ENCODE data around the gene DNMT3A. TPM values are rescaled to one million over a fixed set of nuclear protein-coding genes. Genes with fewer than 3 reads are reported as not detected.

DNMT3A gene
- total RNA-seq, 2 experiments from 2014 or later: 87.1 to 87.6 TPM

DNA sequence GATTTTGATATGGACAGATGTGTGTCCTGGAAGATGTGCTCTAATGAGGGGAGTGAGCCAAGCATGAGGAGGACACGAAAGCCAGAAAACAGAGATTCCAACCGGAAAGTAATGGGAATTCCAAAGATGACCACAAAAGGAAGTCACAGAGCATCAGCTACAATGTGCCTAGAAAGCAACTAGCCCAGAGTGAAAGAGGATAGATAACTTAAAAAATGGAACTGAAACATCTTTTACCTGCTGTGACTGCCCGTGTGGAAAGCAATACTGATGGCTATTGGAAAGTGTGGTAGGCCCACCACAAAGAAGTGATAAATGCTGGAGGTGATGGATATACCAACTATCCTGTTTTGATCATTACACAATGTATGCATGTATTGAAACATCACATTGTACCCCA lies 21.6 kb downstream of the DNMT3A start:
- ChIA-PET CTCF (no interaction called here), POLR2A (no interaction called here)

GRCh38 chr2:25316101-25316500 lies 25.6 kb downstream of the DNMT3A start:
- POLR2A ChIA-PET: no interaction called here

GRCh38 chr2:25315316-25315680 lies 26.4 kb downstream of the DNMT3A start:
- POLR2A ChIA-PET: interaction anchor here (0.9 to 2.8 kb wide), 2 partner anchors 9 to 62 kb away, joined by 3 to 21 read pairs; no protein-coding TSS in a partner anchor

More at GRCh38 chr2:25316101-25316500, 25.6 kb downstream of the DNMT3A start:
- CTCF ChIA-PET: interaction anchor here (0.6 kb wide), 1 partner anchor 128 kb away, joined by 3 read pairs; no protein-coding TSS in a partner anchor

GRCh38 chr2:25314514-25315315 lies 27.0 kb downstream of the DNMT3A start:
- ChIA-PET POLR2A (interaction anchor here (0.6 to 2.8 kb wide), 10 partner anchors 9 to 209 kb away, joined by 3 to 21 read pairs (median 4); no protein-coding TSS in a partner anchor), CTCF (interaction anchor here (0.7 to 2.1 kb wide), 11 partner anchors 9 to 62 kb away, joined by 3 to 14 read pairs (median 6); no protein-coding TSS in a partner anchor)

More at GRCh38 chr2:25315316-25315680, 26.4 kb downstream of the DNMT3A start:
- CTCF ChIA-PET: interaction anchor here (1.1 to 2.1 kb wide), 7 partner anchors 8 to 61 kb away, joined by 3 to 14 read pairs (median 7); no protein-coding TSS in a partner anchor

- CTCF ChIA-PET: interaction anchor here (0.7 to 2.6 kb wide), 12 partner anchors 9 to 63 kb away, joined by 3 to 14 read pairs (median 6); no protein-coding TSS in a partner anchor
- POLR2A ChIA-PET: interaction anchor here (0.6 to 2.8 kb wide), 9 partner anchors 10 to 210 kb away, joined by 3 to 21 read pairs (median 4); no protein-coding TSS in a partner anchor
Measured at GRCh38 chr2:25313711-25314513, 27.8 kb downstream of the DNMT3A start.

- ChIA-PET CTCF (interaction anchor here (0.6 to 2.6 kb wide), 7 partner anchors 10 to 211 kb away, joined by 3 to 13 read pairs (median 4); no protein-coding TSS in a partner anchor), POLR2A (interaction anchor here (0.6 to 2.8 kb wide), 4 partner anchors 11 to 208 kb away, joined by 3 to 21 read pairs (median 6); no protein-coding TSS in a partner anchor)
Measured at GRCh38 chr2:25312958-25313710, 28.6 kb downstream of the DNMT3A start.

DNA sequence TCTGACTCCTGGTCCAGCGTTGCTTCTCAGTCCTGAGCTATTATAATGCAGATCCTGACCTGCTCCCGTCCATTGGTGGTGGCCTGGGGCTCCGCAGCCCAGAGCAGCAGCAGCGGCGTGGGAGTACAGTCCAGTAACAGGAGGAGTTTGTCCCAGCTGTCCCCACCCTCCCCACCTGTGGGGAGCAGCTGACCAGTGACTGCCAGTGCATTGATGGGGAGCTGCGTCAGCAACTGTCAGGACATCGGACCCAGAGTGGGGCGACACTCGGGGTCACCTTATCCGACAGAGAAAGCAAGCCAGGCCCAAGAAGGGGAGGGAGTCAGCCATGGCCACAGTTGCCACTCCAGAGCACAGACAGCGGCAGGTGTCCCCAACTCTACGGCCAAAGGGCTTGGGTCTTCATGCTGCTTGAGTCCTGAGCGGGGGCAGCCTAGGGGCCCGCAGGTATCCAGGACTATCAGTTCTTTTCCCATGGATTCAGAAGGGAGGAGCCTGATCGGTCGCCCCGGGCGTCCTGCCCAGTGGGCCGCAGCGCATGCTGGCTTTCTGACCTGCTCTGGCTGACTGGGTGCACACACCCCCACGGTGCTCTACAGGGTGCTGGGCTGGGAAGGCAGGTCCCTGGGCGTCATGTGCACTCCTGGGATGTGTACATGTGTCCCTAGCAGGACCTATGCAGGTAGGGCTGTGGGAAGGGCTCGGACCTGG lies 29.7 kb downstream of the DNMT3A start:
- CTCF ChIA-PET: interaction anchor here (1.6 to 2.6 kb wide), 3 partner anchors 10 to 19 kb away, joined by 3 to 13 read pairs (median 11); no protein-coding TSS in a partner anchor

DNA sequence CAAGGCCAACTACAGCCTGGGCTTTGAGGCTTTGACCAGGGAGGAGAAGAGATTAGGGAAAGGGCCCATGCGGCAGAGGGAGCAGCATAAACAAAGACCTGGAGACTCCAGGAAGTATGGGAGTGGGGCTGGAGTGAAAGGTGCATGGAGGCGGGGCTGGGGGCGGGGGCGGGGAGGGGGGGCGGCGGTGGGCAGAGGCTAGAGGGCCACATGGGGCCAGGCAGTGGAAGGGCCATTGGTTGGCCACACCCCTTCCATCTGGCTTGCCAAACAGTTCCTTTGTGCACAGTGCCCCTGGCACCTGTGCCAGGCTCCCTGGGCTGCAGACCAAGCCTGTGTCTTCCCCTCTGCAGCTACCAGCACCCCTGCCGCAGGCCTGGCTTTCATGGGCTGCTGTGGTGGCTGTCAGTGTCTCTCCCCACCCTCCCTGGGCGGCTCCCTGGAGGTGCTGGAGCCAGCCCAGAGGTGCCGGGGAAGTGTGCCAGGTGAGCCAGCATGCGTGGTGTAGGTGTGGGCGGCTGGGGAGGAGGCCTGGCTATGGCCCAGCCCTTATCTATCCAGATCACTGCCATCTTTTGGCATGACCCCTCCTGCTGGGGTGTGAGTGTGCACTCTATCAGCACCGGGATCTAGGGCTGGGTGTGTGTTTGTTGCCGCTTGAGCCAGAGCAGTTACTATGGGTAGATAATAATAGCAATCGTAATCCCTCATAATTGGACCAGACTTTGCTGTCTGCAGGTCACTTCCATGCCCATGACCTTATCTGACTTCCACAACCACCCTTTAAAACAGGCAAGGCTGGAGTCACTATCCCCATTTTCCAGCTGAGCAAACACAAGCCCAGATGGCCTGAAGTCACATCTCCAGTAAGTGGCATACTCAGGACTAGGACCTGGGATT lies 30.5 kb downstream of the DNMT3A start:
- POLR2A ChIA-PET: interaction anchor here (0.5 to 2.3 kb wide), 2 partner anchors 9 to 210 kb away, joined by 10 read pairs; no protein-coding TSS in a partner anchor

More for the DNA sequence above, 29.7 kb downstream of the DNMT3A start:
- POLR2A ChIA-PET: interaction anchor here (0.5 to 2.3 kb wide), 3 partner anchors 10 to 209 kb away, joined by 3 to 10 read pairs (median 10); no protein-coding TSS in a partner anchor

GRCh38 chr2:25310709-25310964 lies 31.1 kb downstream of the DNMT3A start:
- ChIA-PET POLR2A (no interaction called here), CTCF (interaction anchor here (0.9 to 2.0 kb wide), 8 partner anchors 10 to 247 kb away, joined by 3 to 9 read pairs (median 5); no protein-coding TSS in a partner anchor)

More for the DNA sequence above, 30.5 kb downstream of the DNMT3A start:
- CTCF ChIA-PET: interaction anchor here (0.6 to 2.6 kb wide), 6 partner anchors 9 to 204 kb away, joined by 3 to 13 read pairs (median 5); no protein-coding TSS in a partner anchor

GRCh38 chr2:25309402-25309801 lies 32.3 kb downstream of the DNMT3A start:
- ChIA-PET POLR2A (interaction anchor here (0.6 to 1.3 kb wide), 2 partner anchors 15 to 393 kb away, joined by 3 to 4 read pairs; no protein-coding TSS in a partner anchor), CTCF (interaction anchor here (0.6 to 2.4 kb wide), 17 partner anchors 9 to 248 kb away, joined by 3 to 13 read pairs (median 5); partner anchors contain the start of gene DNMT3A)

- ChIA-PET POLR2A (no interaction called here), CTCF (interaction anchor here (0.8 to 2.4 kb wide), 9 partner anchors 14 to 68 kb away, joined by 3 to 13 read pairs (median 7); no protein-coding TSS in a partner anchor)
Measured at GRCh38 chr2:25308599-25308998, 33.1 kb downstream of the DNMT3A start.

DNA sequence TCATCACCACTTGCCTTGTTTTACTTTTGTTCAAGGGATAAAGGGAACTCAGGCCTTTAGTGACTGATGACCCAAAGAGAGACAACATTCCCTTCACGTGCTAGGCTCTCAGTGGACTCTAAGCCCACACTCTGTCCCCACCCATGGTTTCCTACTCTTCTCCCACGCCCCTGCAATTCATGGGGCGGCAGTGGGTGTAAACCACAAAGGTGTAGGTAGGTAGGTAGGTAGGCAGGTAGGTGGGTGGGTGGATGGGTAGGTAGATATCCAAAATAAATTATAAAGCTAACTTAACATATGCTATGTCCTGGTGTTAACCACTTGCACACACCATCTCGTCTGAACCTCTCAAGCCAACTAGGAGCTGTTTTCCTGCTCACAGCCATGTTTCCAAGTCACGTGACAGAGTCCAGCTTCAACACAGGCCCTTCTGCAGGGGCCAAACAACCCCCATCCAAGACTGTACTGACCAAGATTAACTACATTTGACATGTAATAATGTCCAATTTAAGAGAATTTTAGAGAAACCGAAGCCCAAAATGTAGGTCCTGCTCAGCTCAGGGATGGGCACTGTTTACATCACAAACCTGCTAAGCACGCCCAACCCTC lies 33.7 kb downstream of the DNMT3A start:
- CTCF ChIA-PET: interaction anchor here (0.7 to 2.4 kb wide), 5 partner anchors 15 to 72 kb away, joined by 3 to 13 read pairs (median 6); no protein-coding TSS in a partner anchor
- POLR2A ChIA-PET: no interaction called here

- ChIA-PET POLR2A (interaction anchor here (0.7 kb wide), 1 partner anchor 70 kb away, joined by 3 read pairs; no protein-coding TSS in a partner anchor), CTCF (interaction anchor here (1.4 to 2.0 kb wide), 3 partner anchors 16 to 55 kb away, joined by 4 to 7 read pairs (median 7); no protein-coding TSS in a partner anchor)
Measured at GRCh38 chr2:25306777-25307368, 34.9 kb downstream of the DNMT3A start.

- ChIA-PET POLR2A (interaction anchor here (0.7 kb wide), 1 partner anchor 260 kb away, joined by 3 read pairs; no protein-coding TSS in a partner anchor), CTCF (interaction anchor here (1.4 kb wide), 1 partner anchor 55 kb away, joined by 7 read pairs; no protein-coding TSS in a partner anchor)
Measured at GRCh38 chr2:25305775-25306174, 36.0 kb downstream of the DNMT3A start.

DNA sequence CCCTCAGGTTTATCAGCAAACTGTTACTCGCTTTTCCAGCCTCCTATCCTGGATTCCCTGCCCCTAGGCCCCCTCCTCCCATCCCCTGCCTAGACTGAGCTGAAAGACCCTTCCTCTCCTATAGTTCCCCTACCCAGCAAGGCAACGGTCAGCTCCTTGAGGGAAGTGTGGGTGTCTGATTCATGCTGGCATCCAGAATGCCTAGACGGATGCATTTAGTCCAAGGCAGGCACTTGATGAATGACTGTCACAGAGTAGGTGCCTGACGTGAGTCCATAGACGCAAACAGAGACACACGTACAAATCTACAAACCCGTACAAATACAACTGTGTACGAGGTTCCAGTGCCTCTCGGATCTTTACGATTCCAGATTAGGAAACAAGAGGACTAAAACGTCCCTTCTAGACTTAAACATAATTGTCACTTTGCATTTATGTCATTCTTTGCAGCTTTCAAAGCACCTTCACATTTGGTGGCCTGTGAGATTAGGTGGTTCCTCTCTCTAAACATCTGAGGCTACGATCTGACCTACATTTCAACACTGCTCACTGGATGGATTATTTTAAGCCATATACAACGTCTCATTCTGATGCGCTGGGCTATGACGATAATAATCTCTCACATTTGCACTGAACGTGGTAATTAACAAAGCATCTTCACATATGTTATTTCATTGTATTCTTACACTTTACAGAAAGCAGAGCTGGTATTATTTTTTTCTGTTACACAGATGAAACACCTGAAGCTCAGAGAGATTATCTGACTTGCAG lies 36.7 kb downstream of the DNMT3A start:
- CTCF ChIA-PET: interaction anchor here (1.4 kb wide), 1 partner anchor 38 kb away, joined by 3 read pairs; no protein-coding TSS in a partner anchor
- POLR2A ChIA-PET: no interaction called here
